HG03432 (cell line): ENCODE measurements around the gene SAV1.
"Not testable (repeated sequence)": the region's sequence is repeated elsewhere in the genome, so short reads cannot be mapped to it uniquely, and the experiment has no call there.

Source experiments
- ATAC-seq: cut with Tn5 transposase; IDR thresholded peaks from one replicate; pipeline ENCODE4 v1.9.1; 2021; ENCODE audit warnings: mild to moderate bottlenecking, moderate library complexity; ENCODE audit not compliant: unreplicated experiment

SAV1 gene

DNA sequence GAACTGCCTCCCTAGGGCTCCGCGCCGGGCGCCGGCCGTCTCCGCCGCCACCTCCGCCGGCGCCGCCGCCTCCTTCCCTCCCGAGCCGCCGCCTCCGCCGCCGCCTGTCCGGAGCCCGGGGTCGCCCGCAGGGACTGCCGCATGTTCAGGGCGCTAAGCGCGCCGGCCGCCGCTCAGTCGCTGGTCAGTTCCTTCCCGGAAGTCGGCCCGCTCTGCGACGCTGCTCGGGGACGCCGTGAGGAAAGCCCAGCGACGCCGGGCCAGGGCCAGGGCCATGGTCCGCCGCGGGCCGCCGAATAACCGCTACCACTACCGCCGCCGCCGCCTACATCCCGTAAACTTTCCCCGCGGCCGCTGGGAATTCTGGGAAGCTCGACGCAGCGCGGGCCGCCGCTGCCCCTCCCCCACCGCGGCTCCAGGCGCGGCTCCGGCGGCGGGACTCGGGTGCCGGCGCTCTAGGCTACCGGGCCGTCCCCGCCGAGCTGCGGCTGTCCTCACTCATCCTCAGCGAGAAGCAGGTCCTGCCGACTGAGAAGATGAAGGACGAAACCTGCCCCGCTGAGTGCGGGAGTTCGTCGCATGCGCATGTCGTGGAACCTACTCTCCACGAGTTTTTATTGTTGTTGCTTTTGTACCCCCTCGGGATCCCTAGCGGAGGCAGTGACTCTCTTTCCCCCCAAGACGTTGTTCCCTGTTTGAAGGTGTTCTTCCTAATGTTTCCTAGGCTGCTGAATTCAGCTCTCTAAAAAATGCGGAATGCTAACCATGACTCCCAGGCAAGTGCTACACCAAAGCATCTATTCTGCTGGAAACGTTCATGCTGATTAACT is at the start of gene SAV1:
Gene SAV1 (minus strand): TSS at position 311 of the 830 bp plus-strand sequence. CDS start 339 bp downstream, outside the sequence.
- peak; percentile 63 for ATAC-seq

GRCh38 chr14:50717811-50718210 is 49.7 kb upstream of the SAV1 start:
- ATAC-seq = no peak

DNA sequence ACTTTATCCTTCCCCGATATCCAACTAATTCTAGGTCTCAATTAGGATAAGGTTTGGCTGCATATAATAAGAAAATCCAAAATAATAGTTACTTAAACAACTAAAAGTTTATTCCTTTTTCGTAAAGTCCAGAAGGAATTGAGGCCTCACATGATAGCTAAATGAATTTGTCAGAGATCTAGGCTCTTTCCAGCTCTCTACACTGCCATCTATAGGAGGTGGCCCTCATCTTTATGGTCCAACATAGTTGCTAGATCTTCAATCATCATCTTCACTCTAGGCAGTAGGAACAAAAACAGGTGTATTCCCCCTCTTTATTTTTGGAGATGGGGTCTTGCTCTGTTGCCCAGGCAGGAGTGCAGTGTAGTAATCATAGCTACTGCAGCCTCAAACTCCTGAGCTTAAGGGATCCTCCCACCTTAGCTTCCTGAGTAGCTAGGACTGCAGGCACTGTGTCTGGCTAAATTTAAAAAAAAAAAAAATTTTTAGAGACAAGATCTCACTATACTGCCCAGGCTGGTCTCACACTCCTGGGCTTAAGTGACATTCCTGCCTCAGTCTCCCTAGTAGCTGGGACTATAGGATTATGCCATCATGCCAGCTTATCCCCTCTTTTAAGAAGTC is 46.5 kb upstream of the SAV1 start:
- ATAC-seq = peak; percentile 59

GRCh38 chr14:50711043-50711442 is 42.9 kb upstream of the SAV1 start:
- ATAC-seq = no peak

GRCh38 chr14:50705026-50705593 is 37.0 kb upstream of the SAV1 start:
- ATAC-seq = no peak

DNA sequence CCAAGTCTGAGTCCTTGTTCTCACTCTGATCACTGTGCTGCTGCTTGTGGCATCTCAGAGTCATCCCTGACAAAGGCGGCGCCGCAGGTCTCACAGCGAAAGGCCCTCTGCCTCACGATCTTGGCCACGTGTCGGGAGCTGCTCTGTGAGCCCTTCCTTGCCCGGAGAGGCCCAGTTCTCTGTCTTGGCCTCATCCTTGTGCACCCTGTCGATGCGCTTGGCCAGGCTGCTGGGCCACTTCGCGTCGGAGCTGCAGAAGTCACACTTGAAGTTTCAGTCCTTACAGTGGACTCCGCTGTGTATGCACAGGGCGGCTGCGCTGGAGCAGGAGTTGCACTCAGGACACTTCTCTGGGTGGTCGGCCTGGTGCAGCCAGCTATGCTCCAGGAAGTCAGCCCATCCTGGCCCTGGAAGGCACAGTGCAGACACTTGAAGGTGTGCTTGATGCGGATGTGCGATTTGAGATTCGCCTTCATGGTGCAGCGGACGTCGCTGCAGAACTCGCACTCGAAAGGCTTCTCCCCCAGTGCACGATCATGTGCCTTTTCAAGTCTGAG is 36.4 kb upstream of the SAV1 start:
- ATAC-seq = no peak

DNA sequence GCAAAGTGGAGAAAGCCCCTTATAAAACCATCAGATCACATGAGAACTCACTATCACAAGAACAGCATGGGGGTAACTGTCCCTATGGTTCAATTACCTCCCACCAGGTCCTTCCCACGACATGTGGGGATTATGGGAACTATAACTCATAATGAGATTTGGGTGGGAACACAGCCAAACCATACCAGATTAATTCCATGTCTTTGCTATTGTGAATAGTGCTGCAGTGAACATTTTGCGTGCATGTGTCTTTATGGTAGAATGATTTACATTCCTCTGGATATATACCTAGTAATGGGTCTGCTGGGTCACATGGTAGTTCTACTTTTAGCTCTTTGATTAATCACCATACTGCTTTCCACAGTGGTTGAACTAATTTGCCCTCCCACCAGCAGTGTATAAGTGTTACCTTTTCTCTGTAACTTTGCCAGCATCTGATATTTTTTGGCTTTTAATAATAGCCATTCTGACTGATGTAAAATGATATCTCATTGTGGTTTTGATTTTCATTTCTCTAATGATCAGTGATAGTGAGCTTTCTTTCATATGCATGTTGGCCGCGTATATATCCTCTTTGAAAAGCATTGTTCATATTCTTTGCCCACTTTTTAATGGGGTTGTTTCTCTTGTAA is 29.7 kb upstream of the SAV1 start:
- ATAC-seq = no peak

DNA sequence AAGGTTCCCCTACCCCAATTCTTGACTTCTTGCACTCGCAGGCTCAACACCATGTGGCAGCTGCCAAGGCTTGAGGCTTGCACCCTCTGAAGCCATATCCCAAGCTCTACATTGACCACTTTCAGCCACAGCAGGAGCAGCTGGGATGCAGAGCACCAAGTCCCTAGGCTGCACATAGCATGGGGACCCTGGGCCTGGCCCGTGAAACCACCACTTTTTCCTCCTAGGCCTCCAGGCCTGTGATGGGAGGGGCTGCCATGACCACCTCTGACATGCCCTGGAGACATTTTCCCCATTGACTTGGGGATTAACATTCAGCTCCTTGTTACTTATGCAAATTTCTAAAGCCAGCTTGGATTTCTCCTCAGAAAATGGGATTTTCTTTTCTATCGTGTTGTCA is 26.2 kb upstream of the SAV1 start:
- ATAC-seq = not testable (repeated sequence)

GRCh38 chr14:50688875-50689274 is 20.8 kb upstream of the SAV1 start:
- ATAC-seq = no peak

GRCh38 chr14:50679674-50680073 is 11.6 kb upstream of the SAV1 start:
- ATAC-seq = no peak

DNA sequence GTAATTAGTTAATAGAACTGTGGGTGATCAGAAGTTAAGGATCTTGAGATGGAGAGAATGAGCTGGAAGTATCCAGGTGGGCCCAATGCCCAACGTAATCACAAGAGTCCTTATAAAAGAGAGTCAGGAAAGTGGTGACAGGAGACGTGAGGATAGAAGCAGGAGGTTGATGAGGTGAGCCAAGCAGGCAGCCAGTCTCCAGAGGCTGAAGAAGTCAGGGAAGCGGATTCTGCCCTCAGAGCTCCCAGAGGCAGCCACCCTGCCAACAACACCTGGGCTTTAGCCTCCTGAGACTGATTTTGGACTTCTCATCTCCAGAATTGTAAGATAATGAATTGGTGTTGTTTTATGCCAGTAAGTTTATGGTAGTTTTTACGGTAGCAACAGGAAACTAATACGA is 10.1 kb upstream of the SAV1 start:
- ATAC-seq = no peak

DNA sequence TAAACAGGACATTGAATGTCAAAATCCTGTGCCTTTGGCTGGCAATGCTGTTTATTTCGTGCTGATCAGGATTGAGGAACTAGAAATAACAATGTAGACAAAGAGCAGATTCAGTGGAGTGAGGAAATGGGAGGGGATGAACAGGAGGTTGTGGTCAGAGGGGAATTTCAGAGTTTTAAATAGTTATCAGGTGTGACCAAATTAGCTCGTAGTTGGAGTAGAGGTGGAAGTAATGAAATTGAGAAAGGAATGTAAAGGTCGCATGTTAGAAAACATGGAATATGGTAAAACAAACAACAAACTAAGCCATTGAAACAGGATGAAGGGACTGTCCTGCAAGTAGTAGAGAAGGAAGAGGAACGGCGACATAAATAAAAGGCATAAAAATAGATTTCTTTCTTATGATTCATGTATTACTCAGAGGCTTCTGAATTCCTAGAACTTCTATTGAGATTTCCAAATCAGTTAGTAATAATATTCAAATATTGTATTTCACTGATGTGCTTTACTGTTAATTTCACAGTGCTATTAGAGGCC is 9.5 kb upstream of the SAV1 start:
- peak; percentile 87 for ATAC-seq

DNA sequence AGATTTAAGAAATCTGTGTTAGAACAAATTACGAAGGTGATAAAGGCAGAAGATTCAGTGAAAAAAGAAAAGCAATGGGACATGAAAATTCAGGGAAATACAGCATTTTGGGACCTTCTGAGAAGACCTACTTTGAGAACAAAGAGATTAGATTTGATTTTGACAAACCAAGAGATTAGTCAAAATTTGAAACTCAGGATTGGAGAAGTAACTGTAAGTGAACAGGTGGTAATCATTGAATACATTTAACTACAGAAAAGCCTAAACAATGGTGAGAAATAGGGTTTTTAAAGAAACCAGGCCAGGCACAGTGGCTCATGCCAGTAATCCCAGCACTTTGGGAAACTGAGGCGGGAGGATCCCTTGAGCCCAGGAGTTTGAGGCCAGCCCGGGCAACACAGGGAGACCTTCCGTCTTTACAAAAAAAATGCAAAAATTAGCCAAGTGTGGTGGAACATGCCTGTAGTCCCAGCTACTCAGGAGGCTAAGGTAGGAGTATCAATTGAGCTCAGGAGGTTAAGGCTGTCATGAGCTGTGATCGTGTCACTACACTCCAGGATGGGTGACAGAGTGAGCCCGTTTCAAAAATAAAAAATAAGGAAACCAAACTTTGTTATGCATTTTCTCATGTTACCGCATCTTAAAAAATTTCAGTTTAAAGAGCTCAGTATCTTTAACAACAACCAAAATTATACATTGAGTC is 8.9 kb upstream of the SAV1 start:
- peak; percentile 26 for ATAC-seq

DNA sequence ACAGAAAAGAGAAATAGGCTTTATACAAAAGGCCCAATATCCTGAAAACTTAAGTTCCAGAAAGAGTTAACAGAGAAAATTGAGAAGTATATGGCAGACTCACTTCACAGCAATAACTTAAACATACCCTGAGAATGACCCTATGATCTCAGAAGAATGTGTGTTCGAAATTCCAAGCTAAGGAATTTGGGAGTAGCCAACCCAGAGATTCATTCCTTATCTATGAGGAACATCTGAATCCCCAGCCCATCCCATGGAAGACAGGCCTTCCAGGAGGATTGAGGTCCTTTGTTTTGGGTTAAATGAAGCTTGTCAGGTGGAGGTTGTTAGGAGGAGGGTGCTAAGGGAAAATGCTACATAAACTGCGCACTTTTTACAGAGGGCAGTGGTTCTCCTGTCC is 7.5 kb upstream of the SAV1 start:
- no peak for ATAC-seq

DNA sequence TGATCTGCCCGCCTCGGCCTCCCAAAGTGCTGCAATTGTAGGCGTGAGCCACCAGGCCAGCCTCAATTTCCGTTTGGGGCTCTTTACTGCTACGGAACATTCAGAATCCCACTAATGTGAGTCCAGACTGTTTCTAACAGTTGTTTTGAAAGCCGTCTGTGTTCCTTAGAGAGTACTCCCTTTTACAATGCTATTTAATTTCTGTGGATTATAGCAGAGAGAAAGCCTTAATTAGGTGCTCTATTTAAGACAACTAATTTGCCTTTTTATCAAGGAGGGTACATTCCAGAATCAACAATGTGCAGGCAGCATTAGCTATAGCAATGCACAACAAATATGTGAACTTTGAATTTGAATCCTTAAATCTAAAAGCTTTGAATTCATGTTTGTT is 2.8 kb upstream of the SAV1 start:
- ATAC-seq = no peak

DNA sequence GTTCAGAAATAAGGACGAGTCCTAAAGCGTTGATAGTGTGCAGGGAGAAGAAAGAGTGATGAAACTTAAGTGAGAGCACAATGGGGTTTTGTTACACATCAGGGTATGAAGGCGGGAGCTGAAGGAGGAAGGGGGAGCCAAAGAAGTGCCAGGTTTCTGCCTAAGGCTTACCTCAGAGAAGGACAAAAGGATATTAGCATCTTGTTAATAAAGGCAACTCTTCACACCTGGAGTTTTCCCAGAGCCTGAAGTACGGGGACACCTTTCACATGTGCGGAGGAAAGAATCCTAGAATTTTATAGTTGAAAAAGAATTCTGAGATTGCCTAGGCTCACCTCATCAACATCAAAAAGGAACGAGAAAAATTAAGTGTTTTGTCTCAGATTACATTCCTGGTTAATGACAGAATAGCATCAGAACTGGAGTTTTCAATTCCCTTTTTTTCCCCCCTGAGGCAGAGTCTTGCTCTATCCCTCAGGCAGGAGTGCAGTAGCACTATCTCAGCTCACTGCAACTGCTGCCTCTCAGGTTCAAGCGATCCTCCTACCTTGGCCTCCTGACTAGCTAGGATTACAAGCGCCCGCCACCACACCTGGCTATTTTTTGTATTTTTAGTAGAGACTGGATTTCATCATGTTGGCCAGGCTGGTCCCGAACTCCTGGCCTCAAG is 2.2 kb upstream of the SAV1 start:
- no peak for ATAC-seq

DNA sequence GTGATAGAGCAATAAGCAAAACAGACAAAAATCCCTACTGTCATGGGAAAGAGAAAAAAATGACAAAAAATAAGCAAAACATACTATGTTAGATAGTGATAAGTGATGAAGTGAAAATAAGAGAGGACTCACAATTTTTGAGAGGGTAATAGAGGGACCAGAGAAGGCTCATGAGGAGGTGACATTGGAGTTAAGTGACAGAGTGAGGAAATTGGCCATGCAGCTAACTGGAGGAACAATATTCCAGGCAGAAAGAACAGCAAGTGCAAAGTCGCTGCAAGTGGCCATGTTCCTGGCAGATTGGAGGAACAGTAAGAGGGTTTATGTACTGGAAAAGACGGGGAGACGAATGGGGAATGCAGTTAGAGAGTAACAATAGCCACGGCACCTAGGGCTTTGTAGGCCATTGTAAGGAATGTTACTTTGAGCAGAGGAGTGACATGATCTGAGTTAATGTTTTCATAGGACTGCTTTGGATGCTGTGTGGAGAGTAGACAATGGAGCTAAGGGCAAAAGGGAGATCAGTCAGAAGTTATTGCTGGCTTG is 1.4 kb upstream of the SAV1 start:
- no peak for ATAC-seq

GRCh38 chr14:50668826-50669143 is 679 bp upstream of the SAV1 start:
- no peak for ATAC-seq

GRCh38 chr14:50667684-50667995 is 466 bp downstream of the SAV1 start:
- peak; percentile 47 for ATAC-seq
